ENCODE measurements around the gene AFF2. TPM values are rescaled to one million over a fixed set of nuclear protein-coding genes. Genes with fewer than 3 reads are reported as not detected.
"Not testable (repeated sequence)": the region's sequence is repeated elsewhere in the genome, so short reads cannot be mapped to it uniquely, and the experiment has no call there.

Gene AFF2
- total RNA-seq, 3 donors from 2014 or later: 4.6 to 41.0 (median 5.7) TPM

DNA sequence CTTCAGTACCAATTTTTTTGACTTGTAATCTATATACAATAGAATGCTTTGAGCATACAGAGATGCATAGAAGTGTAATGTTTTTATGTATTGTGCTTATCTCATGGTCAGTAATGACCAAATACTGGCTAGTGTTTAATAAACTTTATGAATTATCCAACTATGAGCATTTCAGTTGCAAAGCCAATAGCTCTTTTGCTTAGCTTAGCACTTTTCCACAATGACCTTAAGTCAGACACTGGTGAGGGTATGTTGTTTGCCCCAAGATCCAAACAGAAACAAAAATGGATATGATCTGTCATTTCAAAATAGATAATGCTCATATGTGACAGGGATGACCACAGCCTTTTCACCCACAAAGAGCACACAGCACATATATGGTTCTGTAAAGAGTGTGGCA lies 393.0 kb downstream of the AFF2 start:
- no peak overlapping the region for H3K27ac ChIP-seq
- H3K4me3 ChIP-seq: no peak overlapping the region
- no peaks in the 10 kb centered on the region for H3K4me1 ChIP-seq
- H3K36me3 ChIP-seq: no peaks in the 10 kb centered on the region
- TF ChIP-seq, protein P1, sequence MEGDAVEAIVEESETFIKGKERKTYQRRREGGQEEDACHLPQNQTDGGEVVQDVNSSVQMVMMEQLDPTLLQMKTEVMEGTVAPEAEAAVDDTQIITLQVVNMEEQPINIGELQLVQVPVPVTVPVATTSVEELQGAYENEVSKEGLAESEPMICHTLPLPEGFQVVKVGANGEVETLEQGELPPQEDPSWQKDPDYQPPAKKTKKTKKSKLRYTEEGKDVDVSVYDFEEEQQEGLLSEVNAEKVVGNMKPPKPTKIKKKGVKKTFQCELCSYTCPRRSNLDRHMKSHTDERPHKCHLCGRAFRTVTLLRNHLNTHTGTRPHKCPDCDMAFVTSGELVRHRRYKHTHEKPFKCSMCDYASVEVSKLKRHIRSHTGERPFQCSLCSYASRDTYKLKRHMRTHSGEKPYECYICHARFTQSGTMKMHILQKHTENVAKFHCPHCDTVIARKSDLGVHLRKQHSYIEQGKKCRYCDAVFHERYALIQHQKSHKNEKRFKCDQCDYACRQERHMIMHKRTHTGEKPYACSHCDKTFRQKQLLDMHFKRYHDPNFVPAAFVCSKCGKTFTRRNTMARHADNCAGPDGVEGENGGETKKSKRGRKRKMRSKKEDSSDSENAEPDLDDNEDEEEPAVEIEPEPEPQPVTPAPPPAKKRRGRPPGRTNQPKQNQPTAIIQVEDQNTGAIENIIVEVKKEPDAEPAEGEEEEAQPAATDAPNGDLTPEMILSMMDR (IDR thresholded peaks at IDR 0.05): no peak
- TF ChIP-seq POLR2AphosphoS5 (IDR thresholded peaks at IDR 0.05): no peak
- TF ChIP-seq POLR2A (IDR thresholded peaks at IDR 0.05): no peak
- no peaks in the 10 kb centered on the region for H3K9me3 ChIP-seq
- intact Hi-C loops (cut with DNase I; ENCODE audit: low total_unique reads): no loop called here
- peaks cover 0 to 3% of the 10 kb centered on the region in 2 donors for H3K27me3 ChIP-seq
- DNase-seq (ENCODE audit: low spot score in 2 of 2): no peak

DNA sequence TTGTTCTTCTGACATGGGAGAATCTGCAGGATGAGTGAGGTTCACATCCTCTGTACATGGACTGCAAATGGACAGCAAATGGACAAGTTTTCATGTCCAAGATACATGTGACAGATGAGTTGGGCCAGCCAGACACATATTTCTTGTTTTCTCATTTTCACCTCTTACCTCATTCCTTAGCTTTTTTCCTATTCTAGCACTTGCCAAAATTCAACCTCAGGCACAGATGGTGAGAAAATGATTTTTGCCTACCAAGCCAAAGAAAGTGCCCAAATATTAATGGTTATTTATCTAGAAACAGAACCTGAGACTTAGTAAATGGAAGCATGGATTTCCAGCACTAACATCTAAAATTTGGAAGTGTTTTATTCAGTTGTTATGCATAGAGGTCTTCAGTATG lies 402.2 kb downstream of the AFF2 start:
- Histone ChIP-seq H3K9me3 (no peaks in the 10 kb centered on the region), H3K27ac (no peak overlapping the region), H3K36me3 (no peaks in the 10 kb centered on the region), H3K27me3 (peaks cover 0 to 10% of the 10 kb centered on the region in 2 donors), H3K4me1 (no peaks in the 10 kb centered on the region), H3K4me3 (no peak overlapping the region)
- DNase-seq (ENCODE audit: low spot score in 2 of 2): no peak
- intact Hi-C loops (cut with DNase I; ENCODE audit: low total_unique reads): no loop called here
- no peak for TF ChIP-seq POLR2AphosphoS5 (IDR thresholded peaks at IDR 0.05)
- TF ChIP-seq, protein P1 (IDR thresholded peaks at IDR 0.05): no peak
- no peak for TF ChIP-seq POLR2A (IDR thresholded peaks at IDR 0.05)

DNA sequence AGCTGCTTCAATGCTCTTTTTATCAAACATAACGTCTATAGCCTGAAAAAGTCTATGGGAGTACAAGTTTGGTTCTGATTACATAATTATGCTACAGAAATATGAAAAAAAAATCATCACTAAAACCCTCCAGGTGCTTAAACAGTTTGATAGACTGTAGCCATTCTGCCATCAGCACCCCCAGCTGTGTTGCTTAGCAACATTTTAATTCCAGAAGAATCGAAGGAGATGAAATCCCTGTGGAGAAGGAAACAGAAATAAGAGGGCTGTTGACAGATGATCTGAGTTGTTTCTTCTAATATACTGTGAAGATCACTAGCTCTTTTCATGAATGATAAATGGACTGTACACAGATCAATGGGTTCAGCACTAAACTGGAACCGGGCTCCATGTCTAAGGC lies 402.8 kb downstream of the AFF2 start:
- Histone ChIP-seq H3K9me3 (no peaks in the 10 kb centered on the region), H3K27ac (no peak overlapping the region), H3K4me1 (no peaks in the 10 kb centered on the region), H3K4me3 (no peak overlapping the region), H3K27me3 (peaks cover 0 to 9% of the 10 kb centered on the region in 2 donors), H3K36me3 (no peaks in the 10 kb centered on the region)
- DNase-seq (ENCODE audit: low spot score in 2 of 2): no peak
- intact Hi-C loops (cut with DNase I; ENCODE audit: low total_unique reads): no loop called here
- no peak for TF ChIP-seq POLR2AphosphoS5 (IDR thresholded peaks at IDR 0.05)
- TF ChIP-seq, protein P1 (IDR thresholded peaks at IDR 0.05): no peak
- no peak for TF ChIP-seq POLR2A (IDR thresholded peaks at IDR 0.05)

DNA sequence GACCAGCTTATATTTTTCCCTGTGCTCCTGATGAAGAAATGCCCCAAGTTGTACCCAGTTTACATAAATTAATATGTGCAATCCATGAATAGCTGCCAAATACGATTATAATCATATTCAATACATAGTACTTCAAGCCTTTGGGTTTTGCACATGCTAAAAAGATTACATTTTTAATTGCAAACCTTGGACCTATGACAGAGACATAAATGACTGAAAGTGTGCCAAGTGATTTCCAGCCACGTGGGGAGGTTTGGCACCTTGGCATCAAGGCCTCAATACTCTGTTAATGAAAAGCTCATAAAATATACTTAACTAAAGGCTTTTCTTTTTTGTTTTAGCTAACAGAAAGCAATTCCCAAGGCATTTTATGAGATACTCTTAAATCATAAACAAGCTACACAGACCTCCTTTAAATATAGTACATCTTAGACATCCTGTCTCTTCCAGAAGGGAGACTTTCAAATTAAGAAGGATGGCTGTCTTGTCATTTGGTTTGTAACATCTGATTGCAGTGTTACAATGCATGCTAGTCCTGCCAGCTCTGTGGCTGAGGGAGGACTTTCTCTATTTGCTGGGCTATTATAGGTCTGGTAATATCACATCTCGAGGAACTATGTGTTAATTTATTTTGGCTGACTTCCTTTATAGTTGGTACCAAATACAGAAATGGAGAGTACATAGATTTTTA lies 404.1 kb downstream of the AFF2 start:
- no peak for DNase-seq (ENCODE audit: low spot score in 2 of 2)
- no peak for TF ChIP-seq POLR2AphosphoS5 (IDR thresholded peaks at IDR 0.05)
- H3K4me1 ChIP-seq: no peaks in the 10 kb centered on the region
- H3K27ac ChIP-seq: no peak overlapping the region
- H3K27me3 ChIP-seq: no peaks in the 10 kb centered on the region
- no peaks in the 10 kb centered on the region for H3K36me3 ChIP-seq
- intact Hi-C loops (cut with DNase I; ENCODE audit: low total_unique reads): no loop called here
- no peak overlapping the region for H3K4me3 ChIP-seq
- no peaks in the 10 kb centered on the region for H3K9me3 ChIP-seq

- no peaks in the 10 kb centered on the region for H3K4me1 ChIP-seq
- DNase-seq (ENCODE audit: low spot score in 2 of 2): no peak
- H3K27me3 ChIP-seq: no peaks in the 10 kb centered on the region
- H3K4me3 ChIP-seq: no peak overlapping the region
- intact Hi-C loops (cut with DNase I; ENCODE audit: low total_unique reads): no loop called here
- TF ChIP-seq, protein P1 (IDR thresholded peaks at IDR 0.05): no peak
- TF ChIP-seq POLR2AphosphoS5 (IDR thresholded peaks at IDR 0.05): no peak
- no peak for TF ChIP-seq POLR2A (IDR thresholded peaks at IDR 0.05)
- H3K27ac ChIP-seq: no peak overlapping the region
- H3K36me3 ChIP-seq: no peaks in the 10 kb centered on the region
- H3K9me3 ChIP-seq: no peaks in the 10 kb centered on the region
These were observed 405.0 kb downstream of the AFF2 start for GRCh38 chrX:148905400-148905799.

GRCh38 chrX:148906628-148907027 lies 406.2 kb downstream of the AFF2 start:
- H3K27me3 ChIP-seq; H3K36me3 ChIP-seq; H3K27ac ChIP-seq; H3K4me1 ChIP-seq; DNase-seq (ENCODE audit: low spot score in 2 of 2); H3K9me3 ChIP-seq; intact Hi-C loops (cut with DNase I; ENCODE audit: low total_unique reads); H3K4me3 ChIP-seq: not testable (repeated sequence)
